CD4-positive, alpha-beta T cell treated with Interferon gamma for 1 hour (primary cell): Measurements from ENCODE around the gene RUBCNL.
"Not testable (repeated sequence)": the region's sequence is repeated elsewhere in the genome, so short reads cannot be mapped to it uniquely, and the experiment has no call there.

ENCODE experiments used
- DNase-seq: peaks from one replicate; pipeline ENCODE4 v3.0.0-alpha.2; 2020

The RUBCNL gene, protein sequence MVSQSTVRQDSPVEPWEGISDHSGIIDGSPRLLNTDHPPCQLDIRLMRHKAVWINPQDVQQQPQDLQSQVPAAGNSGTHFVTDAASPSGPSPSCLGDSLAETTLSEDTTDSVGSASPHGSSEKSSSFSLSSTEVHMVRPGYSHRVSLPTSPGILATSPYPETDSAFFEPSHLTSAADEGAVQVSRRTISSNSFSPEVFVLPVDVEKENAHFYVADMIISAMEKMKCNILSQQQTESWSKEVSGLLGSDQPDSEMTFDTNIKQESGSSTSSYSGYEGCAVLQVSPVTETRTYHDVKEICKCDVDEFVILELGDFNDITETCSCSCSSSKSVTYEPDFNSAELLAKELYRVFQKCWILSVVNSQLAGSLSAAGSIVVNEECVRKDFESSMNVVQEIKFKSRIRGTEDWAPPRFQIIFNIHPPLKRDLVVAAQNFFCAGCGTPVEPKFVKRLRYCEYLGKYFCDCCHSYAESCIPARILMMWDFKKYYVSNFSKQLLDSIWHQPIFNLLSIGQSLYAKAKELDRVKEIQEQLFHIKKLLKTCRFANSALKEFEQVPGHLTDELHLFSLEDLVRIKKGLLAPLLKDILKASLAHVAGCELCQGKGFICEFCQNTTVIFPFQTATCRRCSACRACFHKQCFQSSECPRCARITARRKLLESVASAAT

DNA sequence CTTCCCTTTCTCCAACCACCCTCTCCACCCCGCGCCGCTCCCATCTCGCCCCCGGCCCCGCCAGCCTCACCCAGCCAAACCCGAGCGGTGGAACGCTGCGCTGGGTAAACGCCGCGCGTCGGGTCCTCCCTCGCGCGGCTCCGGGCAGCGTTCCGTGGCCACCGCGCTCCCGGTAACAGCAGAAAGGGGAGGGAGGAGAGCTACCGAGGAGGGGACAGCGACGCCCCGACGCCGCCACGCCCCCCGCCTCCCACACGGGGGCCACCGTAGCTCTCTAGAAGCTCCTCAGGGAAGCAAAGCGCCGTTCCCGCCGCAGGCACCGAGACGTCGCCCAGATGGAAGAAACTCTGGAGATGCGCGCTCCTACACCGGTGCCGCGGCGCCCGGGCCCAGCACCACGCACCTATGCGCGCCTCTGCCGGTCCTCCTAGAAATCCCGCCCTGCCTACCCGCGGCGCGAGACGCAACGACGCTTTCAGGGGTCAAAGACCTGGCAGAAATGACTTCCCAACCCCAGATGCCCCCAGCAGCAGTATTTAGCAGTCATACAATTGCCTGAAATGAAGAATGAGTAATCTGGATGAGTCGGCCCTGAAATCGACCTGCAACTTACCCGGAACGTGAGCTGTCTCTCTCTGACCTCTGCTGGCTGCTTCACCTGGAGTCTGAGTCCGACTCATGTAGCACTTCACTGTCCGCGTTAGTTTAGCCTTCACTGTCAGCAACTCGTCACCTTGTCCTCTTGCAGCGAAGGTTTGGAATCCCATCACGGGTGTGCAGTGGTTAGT lies at the start of gene RUBCNL:
Gene RUBCNL (minus strand): TSS at position 189 of the 788 bp plus-strand sequence. CDS start 14,777 bp downstream, outside the sequence.
- peak; percentile 60 for DNase-seq

DNA sequence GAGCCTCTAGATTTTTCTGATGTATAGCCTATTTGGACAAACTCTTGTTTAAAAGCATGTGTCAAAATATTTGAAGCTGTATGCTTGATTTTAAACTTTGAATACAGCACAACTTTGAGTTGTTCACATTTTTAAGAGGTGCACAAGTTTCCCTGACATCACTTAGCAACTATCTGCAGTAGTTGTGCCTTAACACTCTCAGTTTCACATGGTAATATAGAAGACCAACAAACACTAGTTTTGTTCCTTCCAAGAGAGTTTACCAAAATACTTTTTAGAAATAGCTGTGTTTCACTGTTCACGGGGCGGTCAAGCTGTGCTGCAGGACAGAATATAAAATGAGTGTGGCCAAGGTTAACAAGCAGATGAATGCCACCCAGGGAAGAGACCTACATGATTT lies 42.5 kb upstream of the RUBCNL start:
- not testable (repeated sequence) for DNase-seq

DNA sequence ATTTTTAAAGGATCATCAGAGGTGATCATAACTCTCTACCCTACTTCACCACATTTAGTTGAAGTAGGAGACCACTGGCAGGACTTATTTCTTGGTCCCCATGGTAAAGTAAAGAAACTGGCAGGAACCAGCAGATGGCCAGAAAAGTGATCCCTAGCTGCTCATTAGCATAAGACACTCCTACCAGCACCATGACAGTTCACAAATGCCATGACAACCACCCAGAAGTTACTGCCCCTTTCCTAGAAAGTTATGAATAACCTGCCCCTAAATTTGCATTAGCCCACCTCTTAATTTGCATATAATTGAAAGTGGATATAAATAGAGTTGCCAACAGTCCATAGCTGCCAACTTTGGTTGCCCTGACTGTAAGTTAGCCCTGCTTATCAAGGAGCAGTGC lies 18.4 kb upstream of the RUBCNL start:
- DNase-seq = peak; percentile 13

DNA sequence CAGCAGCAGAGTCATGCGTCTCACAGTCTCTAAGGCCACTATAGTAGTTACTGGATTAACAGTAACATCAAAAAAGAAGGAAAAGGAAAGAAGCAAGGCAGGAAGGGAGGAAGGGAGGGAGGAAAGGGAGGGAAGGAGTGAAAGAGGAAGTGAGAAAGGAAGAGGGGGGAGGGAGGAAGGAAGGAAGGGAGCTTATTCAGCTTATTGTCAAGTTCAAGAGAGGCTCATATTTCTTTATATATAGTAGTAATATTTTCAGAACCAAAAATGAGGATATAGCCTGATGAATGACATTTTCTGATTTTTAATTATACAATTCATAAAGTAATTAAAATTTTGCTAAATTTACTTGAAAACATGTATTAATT lies 17.7 kb upstream of the RUBCNL start:
- DNase-seq = no peak

DNA sequence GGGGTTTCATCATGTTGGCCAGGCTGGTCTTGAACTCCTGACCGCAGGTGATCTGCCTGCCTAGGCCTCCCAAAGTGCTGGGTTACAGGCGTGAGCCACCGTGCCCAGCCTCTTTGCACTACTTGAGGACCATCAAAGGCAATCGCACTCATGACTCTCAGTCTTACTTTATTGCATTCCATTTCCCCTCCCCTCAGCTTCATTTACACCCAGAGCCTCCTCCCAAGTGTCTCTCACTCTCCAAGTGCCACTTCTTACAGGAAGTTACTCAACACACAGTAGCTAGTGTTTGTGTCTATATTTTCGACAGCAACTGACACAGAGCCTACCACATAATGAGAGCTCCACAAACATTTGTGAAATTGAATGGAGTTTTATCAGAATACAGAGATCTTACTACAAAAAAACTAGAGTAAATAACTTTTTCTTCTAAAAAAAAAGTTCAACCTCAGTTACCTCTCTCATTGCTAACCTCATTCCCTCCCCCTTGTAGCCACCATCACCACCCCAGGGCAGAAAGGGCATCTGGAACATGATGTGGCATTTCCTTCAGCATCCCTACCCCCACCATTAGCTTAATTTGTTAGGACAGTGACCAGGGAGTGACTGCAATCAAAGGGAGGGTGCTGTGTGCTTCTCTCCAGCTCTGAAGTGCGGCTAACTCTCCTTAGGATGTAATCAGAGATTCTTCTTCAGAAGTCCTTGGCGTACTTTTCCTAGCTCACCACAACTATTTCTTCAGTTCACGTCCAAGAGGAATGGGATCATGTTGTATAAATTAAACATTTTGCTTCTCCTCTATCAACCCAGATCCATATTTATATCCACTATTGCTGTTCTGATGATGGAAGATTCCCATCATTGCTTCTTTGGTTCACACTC lies 17.0 kb upstream of the RUBCNL start:
- peak; percentile 32 for DNase-seq

DNA sequence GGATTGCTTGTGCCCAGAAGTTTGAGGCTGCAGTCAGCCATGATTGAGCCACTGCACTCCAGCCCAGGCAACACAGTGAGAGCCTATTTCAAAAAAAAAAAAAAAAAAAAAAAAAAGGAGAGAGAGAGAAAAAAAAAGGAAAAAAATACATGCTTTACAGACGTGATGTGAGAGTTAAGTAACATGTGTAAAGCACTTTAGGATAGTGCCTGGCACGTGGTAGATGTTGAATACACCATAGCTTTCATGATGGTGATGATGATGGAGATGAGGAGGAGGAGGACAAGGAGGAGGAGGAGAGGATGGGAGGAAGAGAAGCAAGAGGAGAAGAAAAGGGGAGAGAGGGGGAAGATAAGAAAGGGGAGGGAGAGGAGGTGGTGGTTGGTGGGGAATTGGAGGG lies 15.1 kb upstream of the RUBCNL start:
- no peak for DNase-seq

DNA sequence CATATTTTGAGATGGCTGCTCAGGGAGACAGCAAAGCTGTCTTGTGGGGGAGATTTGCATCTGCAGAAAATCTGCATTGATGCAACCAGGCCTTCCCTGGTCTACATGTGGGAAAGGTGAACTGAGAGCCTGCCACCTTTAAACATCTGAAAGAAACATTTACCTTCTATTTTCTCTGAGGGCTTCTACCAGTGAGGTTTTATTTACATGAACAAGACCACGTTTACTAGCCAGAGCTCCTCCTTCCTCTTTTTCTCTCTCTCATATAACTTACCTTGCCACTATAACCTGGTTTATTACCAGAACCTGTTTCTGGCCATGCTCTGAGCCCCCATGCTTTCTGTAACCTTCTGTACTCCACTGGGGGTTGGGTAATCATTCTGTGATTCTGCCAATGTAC lies 14.4 kb upstream of the RUBCNL start:
- no peak for DNase-seq

DNA sequence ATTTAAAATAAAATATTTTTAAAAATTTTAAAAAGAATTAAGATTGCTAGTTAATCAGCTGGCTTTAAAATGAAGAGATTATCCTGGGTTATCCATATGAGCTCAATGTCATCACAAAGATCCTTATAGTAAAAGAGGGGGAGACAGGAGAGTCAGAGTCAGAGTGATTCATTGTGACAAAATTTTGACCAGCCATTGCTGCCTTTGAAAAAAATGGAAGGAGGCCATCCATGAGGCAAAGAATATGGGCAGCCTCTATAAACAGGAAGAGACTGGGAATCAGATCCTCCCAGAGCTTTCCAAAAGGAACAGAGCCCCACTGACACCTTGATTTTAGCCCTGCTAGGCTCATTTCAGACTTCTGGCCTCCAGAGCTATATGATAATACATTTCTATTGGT lies 9.3 kb upstream of the RUBCNL start:
- DNase-seq = no peak

DNA sequence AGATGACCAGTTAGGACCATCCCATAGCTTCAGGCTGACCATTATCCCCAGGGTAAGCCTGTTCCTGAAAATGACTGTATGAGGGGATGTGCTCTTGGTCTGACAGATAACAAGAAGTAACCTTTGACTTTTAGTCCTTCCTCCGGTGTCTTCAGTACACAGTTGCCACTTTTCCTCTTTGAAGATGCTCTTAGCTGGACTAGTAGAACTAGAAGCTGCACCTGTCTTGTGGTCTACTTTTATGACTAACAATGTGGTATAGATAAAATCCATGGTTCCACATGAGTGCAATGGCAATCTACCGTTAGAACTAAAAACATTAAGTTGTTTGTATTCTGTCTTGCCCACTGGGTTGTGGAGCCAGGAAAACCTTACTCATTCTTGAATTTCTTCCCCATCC lies 5.9 kb upstream of the RUBCNL start:
- DNase-seq = no peak

DNA sequence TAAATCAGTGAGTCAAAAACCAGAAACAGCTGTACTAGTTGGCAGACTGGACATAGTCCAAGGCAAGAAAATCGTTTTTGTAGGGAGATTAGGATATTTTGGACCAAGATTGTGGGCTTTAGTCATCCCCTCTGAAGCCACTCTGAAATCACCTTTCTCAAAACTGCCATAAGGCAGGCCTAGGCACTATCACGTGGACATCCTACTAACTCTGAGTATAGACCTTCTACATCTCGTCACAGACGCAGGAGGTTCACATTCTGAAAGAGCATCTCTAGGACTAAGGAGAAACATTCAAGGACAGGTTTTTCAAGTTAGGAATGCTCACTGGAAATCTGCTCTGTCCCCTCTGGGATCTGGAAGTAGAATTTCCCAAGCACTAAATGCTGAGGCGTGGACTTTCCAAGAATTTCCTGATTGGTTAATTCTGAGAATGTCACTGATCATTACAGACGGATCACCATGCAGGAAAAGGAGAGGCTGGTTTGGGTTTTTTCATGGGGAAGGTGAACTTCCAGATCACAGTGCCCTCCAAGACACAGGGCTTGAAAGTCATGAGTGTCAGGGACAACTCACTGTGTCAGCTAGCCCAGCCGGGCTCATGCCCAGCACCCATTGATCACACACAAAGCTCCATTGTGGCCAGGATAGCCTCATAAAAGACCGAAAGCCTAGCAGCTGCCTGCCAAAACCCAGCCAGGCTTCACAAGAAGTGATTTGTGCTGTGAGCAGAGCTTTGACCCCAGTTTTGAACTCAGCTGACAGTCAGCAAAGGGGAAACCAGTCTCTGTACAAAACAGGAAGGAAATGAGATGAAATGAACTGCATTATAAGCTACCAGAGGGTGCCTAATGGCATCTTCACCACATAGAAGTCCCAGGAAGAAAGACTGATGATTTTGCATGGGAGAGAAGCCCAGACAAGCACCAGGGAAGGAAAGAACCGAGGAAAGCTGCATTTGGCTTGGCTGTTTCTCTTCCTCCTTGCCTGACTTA lies 2.7 kb upstream of the RUBCNL start:
- peak; percentile 49 for DNase-seq

DNA sequence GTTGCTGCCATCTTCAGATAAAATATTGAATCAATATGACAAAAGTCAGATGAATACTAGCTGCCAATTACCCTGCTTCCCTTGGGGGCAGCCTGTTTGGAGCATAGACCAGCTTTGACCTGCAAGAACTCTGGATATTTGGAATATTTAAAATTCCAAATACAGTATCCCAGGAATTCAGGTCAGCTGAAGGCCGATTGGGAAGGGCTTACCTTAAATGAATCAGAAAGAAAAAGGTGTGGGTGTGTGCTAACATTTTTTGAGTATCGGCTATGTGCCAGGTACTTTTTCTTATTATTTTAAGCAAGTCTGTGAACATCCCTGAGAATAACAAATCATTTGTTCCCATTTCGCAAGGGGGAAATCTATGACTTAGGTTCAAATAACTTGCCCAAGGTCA lies 1.8 kb upstream of the RUBCNL start:
- DNase-seq = no peak

DNA sequence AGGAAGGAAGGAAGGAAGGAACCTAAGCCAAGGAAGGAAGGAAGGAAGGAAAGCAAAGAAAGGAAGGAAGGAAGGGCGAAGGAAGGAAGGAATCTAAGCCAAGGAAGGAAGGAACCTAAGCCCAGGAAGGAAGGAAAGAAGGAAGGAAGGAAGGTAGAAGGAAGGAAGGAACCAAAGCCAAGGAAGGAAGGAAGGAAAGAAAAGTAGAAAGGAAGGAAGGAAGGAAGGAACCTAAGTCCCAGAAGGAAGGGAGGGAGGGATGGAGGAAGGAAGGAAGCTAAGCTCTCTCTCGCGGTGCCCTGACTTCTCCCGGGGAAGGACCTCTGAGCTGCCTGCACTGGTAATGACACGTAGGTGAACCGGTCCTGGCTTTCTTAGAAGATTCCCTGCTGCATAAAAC lies 1.3 kb upstream of the RUBCNL start:
- no peak for DNase-seq

DNA sequence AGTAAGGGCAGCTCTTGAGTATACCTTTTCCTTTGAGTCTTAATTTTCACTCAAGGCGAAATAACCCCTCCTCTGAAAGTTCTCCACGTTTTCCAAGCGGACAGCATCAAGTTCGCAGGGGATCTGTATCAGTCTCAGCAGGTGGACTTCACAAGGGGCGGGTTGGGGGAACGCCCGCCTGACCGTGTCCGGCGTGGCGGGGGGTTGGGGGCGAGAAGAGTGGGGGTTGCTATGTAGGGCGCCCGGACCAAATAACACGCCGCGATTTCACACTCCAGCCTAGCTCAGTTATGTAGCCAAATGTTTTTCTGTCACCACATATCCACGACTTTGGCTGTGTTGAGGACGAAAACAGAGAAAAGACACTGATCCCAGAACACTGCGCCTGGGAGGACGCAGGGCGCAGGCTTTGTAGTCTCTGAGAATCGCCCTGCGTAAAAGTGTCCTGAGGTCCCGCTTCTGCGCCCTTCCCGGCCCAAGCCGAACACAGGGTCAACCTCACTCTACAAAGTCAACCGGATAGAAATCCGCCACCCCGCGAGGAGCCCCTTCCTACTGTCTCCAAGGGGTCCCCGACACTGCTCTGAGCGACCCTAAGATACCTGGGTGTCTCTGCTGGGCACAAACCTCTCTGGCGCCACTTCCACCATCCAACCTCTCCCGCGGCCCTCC lies 524 bp downstream of the RUBCNL start:
- no peak for DNase-seq

DNA sequence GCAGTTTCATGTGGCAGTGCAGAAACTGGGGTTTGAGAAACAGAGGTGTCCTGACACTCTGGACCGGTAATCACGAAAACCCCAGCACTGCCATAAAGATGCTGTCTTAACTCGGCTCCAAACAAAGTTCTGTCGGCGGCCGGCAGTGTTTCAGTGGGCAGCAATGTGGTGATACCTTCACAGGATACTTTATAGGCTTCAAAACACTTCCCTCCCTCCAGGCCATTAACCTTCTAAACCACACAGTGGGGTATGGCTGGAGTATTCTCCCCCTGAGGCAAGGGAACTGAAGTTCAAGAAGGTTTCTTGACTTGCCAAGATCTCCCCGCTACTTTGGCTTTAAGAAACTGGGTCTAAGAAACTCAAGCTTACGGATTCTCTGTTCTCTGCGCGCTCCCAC lies 1.1 kb downstream of the RUBCNL start:
- no peak for DNase-seq

DNA sequence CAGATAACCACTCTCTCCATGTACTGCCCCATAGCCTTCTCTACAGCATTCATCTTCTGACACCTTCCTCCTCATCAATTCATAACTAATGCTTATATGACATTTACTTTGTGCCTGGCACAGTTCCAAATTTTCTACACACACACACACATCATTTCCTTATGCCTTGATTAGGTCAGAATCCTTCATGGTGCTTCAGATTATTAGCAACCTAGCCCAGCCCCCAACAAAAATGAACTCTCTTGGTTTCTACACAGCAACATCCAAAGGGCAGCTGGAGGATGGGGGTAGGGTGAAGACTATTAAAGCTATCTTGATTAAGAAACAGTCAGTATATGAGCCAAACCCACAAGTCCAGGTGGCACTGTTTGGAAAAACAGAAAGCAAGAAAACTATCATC lies 3.7 kb downstream of the RUBCNL start:
- DNase-seq = no peak

DNA sequence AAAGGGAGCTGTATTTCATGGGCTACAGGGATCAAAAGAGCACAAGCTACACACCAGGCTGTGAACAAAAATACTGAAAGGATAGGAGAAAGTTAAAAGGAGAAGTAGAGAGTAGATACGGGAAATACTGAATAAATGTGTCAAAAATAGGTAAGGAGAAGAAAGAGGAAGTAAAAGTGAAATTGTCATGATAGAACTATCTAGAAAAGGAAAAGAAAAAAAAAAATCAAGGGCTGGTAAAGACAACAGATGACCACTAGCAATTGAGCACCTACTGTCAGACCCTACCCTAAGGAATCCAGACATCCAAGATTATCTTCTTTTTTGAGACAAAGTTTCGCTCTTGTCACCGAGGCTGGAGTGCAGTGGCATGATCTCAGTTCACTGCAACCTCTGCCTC lies 4.8 kb downstream of the RUBCNL start:
- no peak for DNase-seq

DNA sequence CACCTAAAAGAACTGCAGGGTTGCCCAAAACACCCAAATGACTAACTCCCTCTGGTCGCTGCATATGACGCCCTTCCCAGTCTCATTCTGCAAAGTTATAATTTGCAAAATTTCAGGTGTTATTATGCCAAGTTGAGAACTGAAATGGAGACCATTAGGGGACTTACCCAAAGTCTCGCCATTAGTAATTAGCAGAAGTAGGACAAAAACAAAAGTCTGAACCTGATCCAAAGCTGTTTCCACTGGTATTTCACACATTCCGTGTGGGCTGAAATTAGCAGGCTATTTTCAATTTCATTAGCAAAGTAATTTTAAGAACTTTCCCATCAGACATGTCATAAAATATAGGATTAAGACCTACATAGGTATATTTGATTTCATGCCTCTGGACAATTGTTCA lies 6.8 kb downstream of the RUBCNL start:
- DNase-seq = no peak

DNA sequence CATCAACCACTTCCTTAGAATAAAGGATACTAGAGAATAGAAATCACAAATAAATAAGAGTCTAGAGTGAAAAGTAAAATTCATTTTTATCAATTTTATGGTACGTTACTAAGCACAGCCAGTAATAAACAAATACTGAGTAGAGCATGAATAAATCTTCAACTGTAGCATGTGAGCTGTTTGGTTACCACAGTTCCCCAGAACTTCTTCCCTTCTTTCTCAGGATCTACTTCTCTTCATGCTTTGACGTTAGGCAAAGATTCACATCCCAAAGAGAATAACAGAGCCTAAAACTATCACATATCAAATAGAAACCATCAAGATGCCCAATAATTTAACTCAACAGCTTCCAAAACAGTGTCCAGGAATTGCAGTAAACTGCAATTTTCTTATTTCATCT lies 7.4 kb downstream of the RUBCNL start:
- DNase-seq = no peak

DNA sequence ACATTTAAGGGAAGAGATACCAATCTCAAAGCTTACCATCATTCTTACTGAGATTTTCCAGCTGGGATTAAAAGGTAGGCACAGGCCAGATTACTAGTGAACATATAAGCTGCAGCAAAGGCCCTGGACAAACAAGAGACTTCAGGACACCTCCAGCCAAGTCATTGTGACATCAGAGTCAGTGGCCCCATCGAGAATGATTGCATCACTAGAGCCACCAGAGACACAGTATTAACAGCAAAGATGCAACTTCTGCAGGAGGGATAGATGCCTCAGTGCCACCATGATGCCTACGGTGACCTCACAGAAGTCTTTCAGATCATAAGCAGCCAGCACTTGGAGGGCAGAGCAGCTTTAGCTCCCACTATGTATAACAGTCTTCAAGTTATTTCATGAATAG lies 8.6 kb downstream of the RUBCNL start:
- peak; percentile 59 for DNase-seq

DNA sequence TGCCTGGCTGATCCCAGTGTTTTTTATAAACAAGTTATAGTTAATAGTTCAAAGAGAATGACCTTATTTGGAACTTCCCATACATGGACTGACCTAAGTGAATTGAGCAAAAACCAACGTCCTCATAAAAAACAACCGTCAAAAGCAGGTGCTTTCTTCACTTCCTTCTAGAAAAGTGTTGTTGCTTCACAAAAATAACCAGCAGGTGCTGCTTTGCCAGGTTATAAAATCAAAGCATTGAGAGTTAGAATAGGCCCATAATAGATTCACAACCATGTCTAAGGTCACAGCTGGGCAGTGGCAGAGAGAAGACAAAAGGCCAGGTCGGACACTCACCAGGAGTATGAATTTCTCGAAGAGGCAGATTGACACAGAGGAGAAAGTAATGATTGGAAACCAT lies 9.5 kb downstream of the RUBCNL start:
- DNase-seq = peak; percentile 24

DNA sequence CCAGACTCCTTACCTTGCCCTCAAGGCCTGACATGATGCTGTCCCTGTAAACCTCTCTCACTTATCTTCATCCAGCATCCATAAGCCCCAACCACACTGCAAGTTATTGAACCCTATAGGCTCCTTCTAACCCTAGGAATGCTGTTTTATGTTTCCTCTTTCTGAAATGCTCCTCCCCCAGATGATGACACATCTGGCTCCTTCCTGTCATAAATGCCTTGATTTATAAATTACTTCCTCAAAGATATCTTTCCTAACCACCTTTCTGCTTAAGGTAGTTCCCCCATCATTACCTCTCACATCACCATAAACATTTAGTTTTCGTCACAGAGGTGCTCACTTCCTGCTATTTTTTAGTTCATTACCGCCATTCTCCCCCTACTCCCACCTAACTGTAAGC lies 12.3 kb downstream of the RUBCNL start:
- DNase-seq = peak; percentile 25
